Keratinocyte (primary cell): Measurements from ENCODE around the gene WFS1. TPM values are rescaled to one million over a fixed set of nuclear protein-coding genes. Genes with fewer than 3 reads are reported as not detected.

ENCODE experiments used
- DNase-seq: peaks from one replicate; pipeline ENCODE4 v3.0.0-alpha.2; 2011; ENCODE audit warnings: low read depth, missing footprints, low spot score
- FAIRE-seq: peaks from 2 replicates; lab custom pipeline; 2011; peaks lifted over from hg19 to GRCh38; lab: Jason Lieb, UNC
- H2AFZ ChIP-seq: 2 replicates; pipeline ENCODE4 v1.6.0; 2012; ENCODE audit warnings: low read length, control low read depth, inconsistent platforms; ENCODE audit not compliant: control insufficient read depth
- H3K27ac ChIP-seq: 2 replicates; pipeline ENCODE4 v1.5.1; 2011; ENCODE audit warnings: low read length; ENCODE audit not compliant: control insufficient read depth, insufficient read depth
- H3K27me3 ChIP-seq: 3 replicates; pipeline ENCODE4 v1.6.0; 2011; ENCODE audit warnings: low read length; ENCODE audit not compliant: control insufficient read depth, insufficient read depth; ENCODE audit errors: extremely low read depth
- H3K36me3 ChIP-seq, 2 experiments: 2 replicates in 1 of 2; 3 replicates in 1 of 2; pipeline ENCODE4 v1.5.1; 2011; ENCODE audit warnings: low read length in 2 of 2, mild to moderate bottlenecking in 1 of 2; ENCODE audit not compliant: control insufficient read depth in 2 of 2, insufficient read depth in 2 of 2; ENCODE audit errors: extremely low read depth in 1 of 2
- H3K4me1 ChIP-seq: 3 replicates; pipeline ENCODE4 v1.5.1; 2011; ENCODE audit warnings: low read length; ENCODE audit not compliant: control insufficient read depth, insufficient read depth; ENCODE audit errors: extremely low read depth
- H3K4me2 ChIP-seq: 3 replicates; pipeline ENCODE4 v1.6.0; 2011; ENCODE audit warnings: low read depth, low read length; ENCODE audit not compliant: control insufficient read depth, insufficient read depth; ENCODE audit errors: extremely low read depth
- H3K4me3 ChIP-seq, 3 experiments: fragments of 200-600 bp in 1 of 3; sonication (generic) in 1 of 3; 2 replicates in 2 of 3; 3 replicates in 1 of 3; pipeline ENCODE4 v1.5.1; 2011 to 2016; ENCODE audit warnings: low read length in 3 of 3, mild to moderate bottlenecking in 3 of 3, control low read depth in 2 of 3, inconsistent platforms in 1 of 3, low read depth in 1 of 3, mixed read lengths in 1 of 3, mixed run types in 1 of 3, moderate library complexity in 1 of 3; ENCODE audit not compliant: control insufficient read depth in 2 of 3, insufficient read depth in 2 of 3; ENCODE audit errors: extremely low read depth in 1 of 3
- H3K79me2 ChIP-seq: 2 replicates; pipeline ENCODE4 v1.6.0; 2012; ENCODE audit warnings: low read length; ENCODE audit not compliant: control insufficient read depth, insufficient read depth
- H3K9ac ChIP-seq: 3 replicates; pipeline ENCODE4 v1.6.0; 2011; ENCODE audit warnings: low read length; ENCODE audit not compliant: control insufficient read depth, insufficient read depth; ENCODE audit errors: extremely low read depth
- H3K9me1 ChIP-seq: 3 replicates; pipeline ENCODE4 v1.6.0; 2011; ENCODE audit warnings: low read length; ENCODE audit not compliant: control insufficient read depth, insufficient read depth; ENCODE audit errors: extremely low read depth
- H3K9me3 ChIP-seq: 2 replicates; pipeline ENCODE4 v1.5.1; 2012; ENCODE audit warnings: low read depth, low read length; ENCODE audit not compliant: control insufficient read depth
- H4K20me1 ChIP-seq: 3 replicates; pipeline ENCODE4 v1.6.0; 2011; ENCODE audit warnings: low read length; ENCODE audit not compliant: control insufficient read depth, insufficient read depth; ENCODE audit errors: extremely low read depth
- CTCF ChIP-seq, 3 experiments: IDR thresholded peaks in 1 of 3; conservative IDR thresholded peaks in 1 of 3; optimal IDR thresholded peaks in 1 of 3; 2 replicates in 2 of 3; 3 replicates in 1 of 3; pipeline versions ENCODE3 to v1.5.1; 2011; ENCODE audit warnings: low read length in 3 of 3, mild to moderate bottlenecking in 3 of 3, moderate library complexity in 2 of 3, control low read depth in 1 of 3, inconsistent platforms in 1 of 3; ENCODE audit not compliant: insufficient read depth in 2 of 3; ENCODE audit errors: extremely low read depth in 1 of 3
- EZH2 ChIP-seq: IDR thresholded peaks from one replicate; pipeline ENCODE4 v1.6.1; 2012; ENCODE audit warnings: inconsistent platforms, mild to moderate bottlenecking, low read length, moderate library complexity
- dilution Hi-C: fragments of 300-500 bp; cut with MboI; formaldehyde crosslinking; loops from one replicate; pipeline ENCODE4 v1.7.0; 2020; ENCODE audit warnings: low sequenced_read_pairs; ENCODE audit not compliant: extremely low pct_ligation_motif_present
- polyA plus RNA-seq, 5 experiments: library from polyadenylated mRNA; depleted of rRNA in 3 of 5; stranded (reverse) in 3 of 5; stranded (forward) in 1 of 5; unstranded in 1 of 5; fragments of >200 nt; gene quantifications; 1 replicate in 1 of 5; 2 replicates in 3 of 5; 3 replicates in 1 of 5; pipeline versions ENCODE4 v1.2.1 to v1.2.3, GENCODE V29; 2011 to 2012; ENCODE audit warnings: missing spikeins in 2 of 5, low read depth in 1 of 5, low replicate concordance in 1 of 5

The WFS1 gene
- polyA plus RNA-seq, 1 donor (not counting 4 experiments of a cell fraction or from before 2014, with no cell fraction given), result 7.0 TPM

DNA sequence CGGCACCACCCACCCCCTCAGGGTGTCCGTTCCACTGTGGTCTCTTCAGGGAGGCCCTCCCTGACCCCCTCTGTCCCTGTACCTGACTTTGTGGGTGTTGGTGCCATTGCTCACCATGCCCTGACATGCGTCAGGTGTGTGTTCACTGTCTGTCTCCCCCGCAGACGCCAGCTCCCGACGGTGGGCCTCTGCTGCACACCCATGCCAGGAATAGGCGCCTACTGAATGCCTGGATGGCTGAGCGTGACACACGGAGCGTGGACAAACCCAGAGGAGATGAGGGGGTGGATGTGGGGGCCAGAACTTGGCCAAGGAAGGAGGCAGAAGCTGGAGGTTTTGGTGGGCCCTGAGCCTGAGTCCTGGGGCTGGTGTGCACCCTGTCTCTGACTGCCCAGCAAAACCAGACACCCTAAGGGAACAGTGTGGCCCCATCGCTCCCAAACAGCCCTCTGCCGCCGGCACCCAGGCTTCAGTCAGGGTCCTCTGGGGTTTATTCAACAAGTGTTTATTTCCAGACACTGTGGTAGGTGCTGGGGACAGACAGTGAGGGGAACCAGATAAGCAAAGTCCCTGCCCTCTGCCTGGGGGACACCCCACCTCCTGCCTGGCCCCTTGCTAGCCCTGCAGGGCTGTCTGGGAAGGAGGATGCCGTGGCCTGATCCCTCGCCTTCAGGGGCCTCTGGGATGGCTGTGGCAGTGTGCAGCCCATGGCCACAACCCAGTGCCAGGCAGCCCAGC is 76.9 kb downstream of the WFS1 start:
- H3K9ac ChIP-seq, result no peak overlapping the region
- dilution Hi-C loops, result no loop called here
- H4K20me1 ChIP-seq, result no peaks in the 10 kb centered on the region
- no peak for DNase-seq
- no peak overlapping the region for H3K4me2 ChIP-seq
- no peak for FAIRE-seq
- H3K36me3 ChIP-seq, result peaks cover 0 to 2% of the 10 kb centered on the region in 2 experiments
- no peaks in the 10 kb centered on the region for H3K9me3 ChIP-seq
- no peak overlapping the region for H3K4me3 ChIP-seq
- peaks cover 9% of the 10 kb centered on the region for H3K4me1 ChIP-seq
- H3K79me2 ChIP-seq, result no peaks in the 10 kb centered on the region
- no peak overlapping the region for H2AFZ ChIP-seq
- H3K27ac ChIP-seq, result no peak overlapping the region
- TF ChIP-seq EZH2 (no peak), CTCF (optimal IDR thresholded peaks at IDR 0.05 in 1 of 3, IDR thresholded peaks at IDR 0.05 in 1 of 3, conservative IDR thresholded peaks at IDR 0.05 in 1 of 3; ENCODE audit: extremely low read depth in 1 of 3, insufficient read depth in 2 of 3, low read length in 3 of 3) (no peak)
- no peaks in the 10 kb centered on the region for H3K27me3 ChIP-seq
- no peaks in the 10 kb centered on the region for H3K9me1 ChIP-seq

DNA sequence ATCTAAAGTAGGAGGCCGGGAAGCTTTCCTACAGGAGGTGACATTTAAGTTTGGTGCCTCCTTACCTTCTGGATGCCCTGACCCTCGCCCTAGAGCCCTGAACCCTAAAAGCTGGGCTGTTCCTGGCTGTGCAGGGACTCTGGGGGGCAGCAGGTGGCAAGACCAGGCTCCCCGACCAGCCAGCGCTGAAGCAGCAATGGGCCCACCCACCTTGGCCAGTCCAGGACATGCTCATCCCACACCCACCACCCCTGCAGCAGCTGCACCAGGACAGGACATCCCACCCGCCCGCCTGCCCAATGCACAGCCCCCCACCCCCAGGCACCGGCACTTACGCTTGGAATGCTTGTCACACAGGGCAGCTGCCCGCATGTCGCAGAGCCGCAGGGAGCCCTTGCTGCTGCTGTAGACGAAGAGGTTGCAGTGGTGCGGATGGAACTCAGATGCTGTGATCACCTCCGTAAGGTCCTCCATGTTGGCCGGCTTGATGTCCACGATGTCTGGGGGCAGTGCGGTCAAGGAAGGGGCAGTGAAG is 77.9 kb downstream of the WFS1 start:
- Histone ChIP-seq H3K4me2 (no peak overlapping the region), H3K9me1 (no peaks in the 10 kb centered on the region), H3K4me3 (no peak overlapping the region), H4K20me1 (no peaks in the 10 kb centered on the region), H3K27ac (no peak overlapping the region), H2AFZ (no peak overlapping the region), H3K27me3 (no peaks in the 10 kb centered on the region), H3K9ac (no peak overlapping the region), H3K4me1 (peaks cover 9% of the 10 kb centered on the region), H3K79me2 (no peaks in the 10 kb centered on the region), H3K36me3 (peaks cover 0 to 2% of the 10 kb centered on the region in 2 experiments), H3K9me3 (no peaks in the 10 kb centered on the region)
- dilution Hi-C loops, result no loop called here
- FAIRE-seq (no peak), DNase-seq (no peak)
- TF ChIP-seq CTCF (optimal IDR thresholded peaks at IDR 0.05 in 1 of 3, IDR thresholded peaks at IDR 0.05 in 1 of 3, conservative IDR thresholded peaks at IDR 0.05 in 1 of 3; ENCODE audit: extremely low read depth in 1 of 3, insufficient read depth in 2 of 3, low read length in 3 of 3) (no peak), EZH2 (no peak)
